HEK293 (cell line): ENCODE measurements around the gene MASP2.

Source experiments
- CTCF ChIA-PET: fragments of 350-600 bp; formaldehyde crosslinking; extraction: SDS; loops from one replicate; lab custom pipeline; 2021; ENCODE audit warnings: antibody characterized with exemption; lab: Yijun Ruan, JAX
- POLR2A ChIA-PET: fragments of 300-600 bp; formaldehyde crosslinking; extraction: SDS; loops from one replicate; lab custom pipeline; 2020; ENCODE audit warnings: antibody characterized with exemption, inconsistent platforms; lab: Yijun Ruan, JAX
- H3K27ac ChIP-seq: fragments of 200-500 bp; sonication (Bioruptor generic); 2 replicates; pipeline ENCODE4 v1.5.1; 2014; ENCODE audit warnings: low read depth, low read length, control low read depth, inconsistent platforms; ENCODE audit errors: extremely low read depth
- H3K36me3 ChIP-seq, 2 experiments: fragments of 200-500 bp in 1 of 2; sonication (Bioruptor generic) in 1 of 2; 1 replicate in 1 of 2; 2 replicates in 1 of 2; pipeline ENCODE4 v1.5.1; 2014 to 2017; ENCODE audit warnings: inconsistent platforms in 2 of 2, low read length in 2 of 2; ENCODE audit not compliant: control insufficient read depth in 2 of 2, insufficient read depth in 1 of 2
- H3K4me1 ChIP-seq: fragments of 200-500 bp; sonication (Bioruptor generic); 2 replicates; pipeline ENCODE4 v1.5.1; 2014; ENCODE audit warnings: mild to moderate bottlenecking, low read length, inconsistent platforms; ENCODE audit not compliant: control insufficient read depth, insufficient read depth
- H3K4me3 ChIP-seq: 2 replicates; pipeline ENCODE4 v1.5.1; 2011; ENCODE audit warnings: low read depth, mild to moderate bottlenecking, control low read depth, low read length, moderate library complexity
- H3K9me3 ChIP-seq: fragments of 200-500 bp; sonication (Bioruptor generic); 2 replicates; pipeline ENCODE4 v1.5.1; 2014; ENCODE audit warnings: low read depth, low read length, inconsistent platforms; ENCODE audit not compliant: control insufficient read depth, insufficient read depth
- BCL6B ChIP-seq: fragments of 450-650 bp; formaldehyde crosslinking; IDR thresholded peaks from 2 replicates; pipeline ENCODE4 v1.5.1; 2017; ENCODE audit warnings: missing biosample characterization, missing genetic modification characterization
- PBX3 ChIP-seq: sonication (generic); formaldehyde crosslinking; IDR thresholded peaks from 2 replicates; pipeline ENCODE4 v1.8.1; 2022; ENCODE audit warnings: mild to moderate bottlenecking, moderate library complexity, missing genetic modification reagents
- PRDM2 ChIP-seq: fragments of 450-650 bp; formaldehyde crosslinking; IDR thresholded peaks from 2 replicates; pipeline ENCODE4 v1.5.1; 2016; ENCODE audit warnings: missing biosample characterization, missing genetic modification characterization, borderline replicate concordance
- REPIN1 ChIP-seq: fragments of 450-650 bp; formaldehyde crosslinking; IDR thresholded peaks from 2 replicates; pipeline ENCODE4 v1.5.1; 2017; ENCODE audit warnings: missing biosample characterization, missing genetic modification characterization, low read depth
- SP2 ChIP-seq: fragments of 450-650 bp; formaldehyde crosslinking; IDR thresholded peaks from 2 replicates; pipeline ENCODE4 v1.5.1; 2016; ENCODE audit warnings: missing biosample characterization, missing genetic modification characterization
- ZNF211 ChIP-seq: fragments of 450-650 bp; formaldehyde crosslinking; IDR thresholded peaks from 2 replicates; pipeline ENCODE4 v1.5.1; 2016; ENCODE audit warnings: low read depth, missing biosample characterization, missing genetic modification characterization
- ZNF221 ChIP-seq: fragments of 450-650 bp; formaldehyde crosslinking; IDR thresholded peaks from 2 replicates; pipeline ENCODE4 v1.5.1; 2017; ENCODE audit warnings: missing biosample characterization, missing genetic modification characterization, borderline replicate concordance
- ZNF23 ChIP-seq: fragments of 450-650 bp; formaldehyde crosslinking; IDR thresholded peaks from 2 replicates; pipeline ENCODE4 v1.5.1; 2016; ENCODE audit warnings: missing biosample characterization, missing genetic modification characterization, borderline replicate concordance
- ZNF350 ChIP-seq: fragments of 450-650 bp; formaldehyde crosslinking; IDR thresholded peaks from 2 replicates; pipeline ENCODE4 v1.5.0; 2017; ENCODE audit warnings: missing biosample characterization, mild to moderate bottlenecking, missing genetic modification characterization
- ZNF48 ChIP-seq: fragments of 450-650 bp; formaldehyde crosslinking; IDR thresholded peaks from 2 replicates; pipeline ENCODE4 v1.5.1; 2016; ENCODE audit warnings: missing biosample characterization, missing genetic modification characterization
- ZNF518A ChIP-seq: fragments of 450-650 bp; formaldehyde crosslinking; conservative IDR thresholded peaks from 2 replicates; pipeline ENCODE4 v1.5.1; 2016; ENCODE audit warnings: low read depth, missing biosample characterization, missing genetic modification characterization
- ZNF610 ChIP-seq: fragments of 450-650 bp; formaldehyde crosslinking; IDR thresholded peaks from 2 replicates; pipeline ENCODE4 v1.5.1; 2016; ENCODE audit warnings: missing biosample characterization, missing genetic modification characterization, borderline replicate concordance

The MASP2 gene

GRCh38 chr1:11067716-11068599 is 20.9 kb upstream of the MASP2 start:
- no peaks in the 10 kb centered on the region for H3K9me3 ChIP-seq
- H3K4me3 ChIP-seq = no peak overlapping the region
- no peak overlapping the region for H3K27ac ChIP-seq
- H3K36me3 ChIP-seq = peaks cover 47 to 95% of the 10 kb centered on the region in 2 experiments
- ChIA-PET CTCF (no interaction called here), POLR2A (no interaction called here)
- no peaks in the 10 kb centered on the region for H3K4me1 ChIP-seq
- no peak for TF ChIP-seq ZNF211 (tag by site-specific recombination)
- TF ChIP-seq SP2 (tag by site-specific recombination) = no peak
- no peak for TF ChIP-seq ZNF518A (tag by site-specific recombination)
- no peak for TF ChIP-seq ZNF23 (tag by site-specific recombination)
- no peak for TF ChIP-seq PBX3
- TF ChIP-seq BCL6B (tag by site-specific recombination) = no peak
- TF ChIP-seq PRDM2 = no peak
- no peak for TF ChIP-seq ZNF221
- no peak for TF ChIP-seq ZNF610 (tag by site-specific recombination)
- TF ChIP-seq ZNF350 (tag by site-specific recombination) = no peak
- no peak for TF ChIP-seq ZNF48 (tag by site-specific recombination)
- no peak for TF ChIP-seq REPIN1 (tag by site-specific recombination)
